K562 (cell line): ENCODE results near the gene TNIK. TPM values are rescaled to one million over a fixed set of nuclear protein-coding genes. Genes with fewer than 3 reads are reported as not detected.

Experiments
- HNRNPUL1 ChIP-seq: fragments of 200-400 bp; formaldehyde crosslinking; IDR thresholded peaks from 2 replicates; pipeline ENCODE4 v1.6.1; 2017; ENCODE audit warnings: low read length
- POLR2AphosphoS2 ChIP-seq: IDR thresholded peaks from 2 replicates; pipeline ENCODE4 v1.6.1; 2012; ENCODE audit warnings: low read length, improper control_type of control experiment
- POLR3G ChIP-seq: IDR thresholded peaks from 2 replicates; pipeline ENCODE4 v1.6.1; 2011; ENCODE audit not compliant: insufficient read length, insufficient replicate concordance; ENCODE audit errors: extremely low read depth
- ZBTB49 ChIP-seq: sonication (generic); formaldehyde crosslinking; IDR thresholded peaks from 2 replicates; pipeline ENCODE4 v1.8.0; 2022; ENCODE audit warnings: missing genetic modification reagents, mild to moderate bottlenecking, borderline replicate concordance
- ZBTB7A ChIP-seq: IDR thresholded peaks from 2 replicates; pipeline ENCODE4 v1.6.1; 2011; ENCODE audit warnings: low read depth, mild to moderate bottlenecking, low read length, moderate library complexity, borderline replicate concordance; ENCODE audit not compliant: control insufficient read depth
- ZNF79 ChIP-seq: fragments of 250-450 bp; sonication (Bioruptor Pico); IDR thresholded peaks from 2 replicates; pipeline ENCODE4 v1.4.0; 2020; ENCODE audit warnings: low read depth, mild to moderate bottlenecking, moderate library complexity
- polyA plus RNA-seq, 8 experiments: library from polyadenylated mRNA; depleted of rRNA in 4 of 8; stranded (reverse) in 5 of 8; unstranded in 3 of 8; fragments of >200 nt; fragmentation: Nextera tagmentation in 2 of 8; fragmentation: Illumina TruSeq in 1 of 8; extraction: Ambion mirVana in 2 of 8; extraction: Trizol in 1 of 8; gene quantifications; 2 replicates each; pipeline versions ENCODE4 v1.2.1 to v1.2.3, GENCODE V29; 2011 to 2014; ENCODE audit warnings: inconsistent platforms in 1 of 8, missing spikeins in 1 of 8
- total RNA-seq, 7 experiments: library from RNA; depleted of rRNA in 6 of 7; stranded (reverse); fragments of >200 nt in 6 of 7; fragmentation: Illumina TruSeq in 2 of 7; extraction: Trizol in 2 of 7; gene quantifications; 2 replicates each; pipeline versions ENCODE4 v1.2.1 to v1.2.3, GENCODE V29; 2011 to 2021; ENCODE audit warnings: low replicate concordance in 1 of 7
- TF ChIP-seq, protein P1 (sequence below): fragments of 250-450 bp; sonication (Bioruptor Pico); IDR thresholded peaks from 2 replicates; pipeline ENCODE4 v1.4.0; 2020
- TF ChIP-seq, protein P2 (sequence below), 2 experiments: fragments of 450-650 bp in 1 of 2; sonication (generic) in 1 of 2; formaldehyde crosslinking; conservative IDR thresholded peaks; 2 replicates each; pipeline versions ENCODE4 v1.4.0 to v1.8.1; 2020 to 2022; ENCODE audit warnings: mild to moderate bottlenecking in 1 of 2, missing genetic modification reagents in 1 of 2

Gene TNIK
- total and polyA plus RNA-seq, 9 of the 15 experiments (the other 6 are each of a cell fraction or from before 2014, with no cell fraction given): 6.6 to 39.0 (median 24.7) TPM

DNA sequence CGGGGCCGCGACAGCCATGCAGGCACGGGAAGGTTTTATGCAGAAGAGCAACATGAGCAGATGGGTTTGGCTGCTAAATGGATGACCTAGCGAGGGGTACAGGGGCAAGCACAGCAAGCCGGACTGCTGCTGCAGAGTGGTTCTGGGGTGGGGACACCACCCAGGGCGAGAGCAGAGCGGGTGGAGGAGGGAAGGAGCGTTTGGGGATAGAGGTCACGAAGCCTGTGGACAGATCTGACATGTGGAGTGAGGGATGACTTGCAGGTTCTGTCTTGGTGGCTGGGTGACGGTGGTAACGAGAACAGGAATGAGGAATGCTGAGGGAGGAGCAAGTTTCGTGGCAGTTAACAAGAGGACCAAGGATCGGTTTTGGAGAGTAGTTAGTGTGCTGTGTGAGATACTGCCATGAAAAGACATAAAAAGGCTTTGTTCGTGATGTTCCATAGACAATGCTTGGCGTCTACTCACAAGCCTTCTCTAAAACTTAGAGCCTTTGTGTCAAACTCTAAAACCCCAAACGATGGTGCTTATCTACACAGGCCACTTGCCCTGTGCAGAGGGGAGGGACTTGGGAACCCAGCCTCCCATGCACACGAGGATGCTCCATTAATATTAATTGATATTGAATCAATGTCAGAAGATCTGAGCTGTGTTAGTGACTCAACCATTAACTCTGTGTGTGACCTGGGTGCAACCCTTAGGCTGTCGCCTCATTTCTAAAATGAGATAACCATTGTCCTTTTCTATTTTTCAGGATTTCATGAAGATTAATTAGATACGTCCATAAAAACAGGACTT lies 301.0 kb downstream of the TNIK start (continued):
- TF ChIP-seq ZBTB7A (no peak), ZBTB49 (CRISPR knock-in tag) (no peak), ZNF79 (no peak), POLR2AphosphoS2 (0 out of 2 replicates have a peak, but pooled peaks have one; percentile 34), HNRNPUL1 (no peak), POLR3G (no peak)
- TF ChIP-seq, protein P1, sequence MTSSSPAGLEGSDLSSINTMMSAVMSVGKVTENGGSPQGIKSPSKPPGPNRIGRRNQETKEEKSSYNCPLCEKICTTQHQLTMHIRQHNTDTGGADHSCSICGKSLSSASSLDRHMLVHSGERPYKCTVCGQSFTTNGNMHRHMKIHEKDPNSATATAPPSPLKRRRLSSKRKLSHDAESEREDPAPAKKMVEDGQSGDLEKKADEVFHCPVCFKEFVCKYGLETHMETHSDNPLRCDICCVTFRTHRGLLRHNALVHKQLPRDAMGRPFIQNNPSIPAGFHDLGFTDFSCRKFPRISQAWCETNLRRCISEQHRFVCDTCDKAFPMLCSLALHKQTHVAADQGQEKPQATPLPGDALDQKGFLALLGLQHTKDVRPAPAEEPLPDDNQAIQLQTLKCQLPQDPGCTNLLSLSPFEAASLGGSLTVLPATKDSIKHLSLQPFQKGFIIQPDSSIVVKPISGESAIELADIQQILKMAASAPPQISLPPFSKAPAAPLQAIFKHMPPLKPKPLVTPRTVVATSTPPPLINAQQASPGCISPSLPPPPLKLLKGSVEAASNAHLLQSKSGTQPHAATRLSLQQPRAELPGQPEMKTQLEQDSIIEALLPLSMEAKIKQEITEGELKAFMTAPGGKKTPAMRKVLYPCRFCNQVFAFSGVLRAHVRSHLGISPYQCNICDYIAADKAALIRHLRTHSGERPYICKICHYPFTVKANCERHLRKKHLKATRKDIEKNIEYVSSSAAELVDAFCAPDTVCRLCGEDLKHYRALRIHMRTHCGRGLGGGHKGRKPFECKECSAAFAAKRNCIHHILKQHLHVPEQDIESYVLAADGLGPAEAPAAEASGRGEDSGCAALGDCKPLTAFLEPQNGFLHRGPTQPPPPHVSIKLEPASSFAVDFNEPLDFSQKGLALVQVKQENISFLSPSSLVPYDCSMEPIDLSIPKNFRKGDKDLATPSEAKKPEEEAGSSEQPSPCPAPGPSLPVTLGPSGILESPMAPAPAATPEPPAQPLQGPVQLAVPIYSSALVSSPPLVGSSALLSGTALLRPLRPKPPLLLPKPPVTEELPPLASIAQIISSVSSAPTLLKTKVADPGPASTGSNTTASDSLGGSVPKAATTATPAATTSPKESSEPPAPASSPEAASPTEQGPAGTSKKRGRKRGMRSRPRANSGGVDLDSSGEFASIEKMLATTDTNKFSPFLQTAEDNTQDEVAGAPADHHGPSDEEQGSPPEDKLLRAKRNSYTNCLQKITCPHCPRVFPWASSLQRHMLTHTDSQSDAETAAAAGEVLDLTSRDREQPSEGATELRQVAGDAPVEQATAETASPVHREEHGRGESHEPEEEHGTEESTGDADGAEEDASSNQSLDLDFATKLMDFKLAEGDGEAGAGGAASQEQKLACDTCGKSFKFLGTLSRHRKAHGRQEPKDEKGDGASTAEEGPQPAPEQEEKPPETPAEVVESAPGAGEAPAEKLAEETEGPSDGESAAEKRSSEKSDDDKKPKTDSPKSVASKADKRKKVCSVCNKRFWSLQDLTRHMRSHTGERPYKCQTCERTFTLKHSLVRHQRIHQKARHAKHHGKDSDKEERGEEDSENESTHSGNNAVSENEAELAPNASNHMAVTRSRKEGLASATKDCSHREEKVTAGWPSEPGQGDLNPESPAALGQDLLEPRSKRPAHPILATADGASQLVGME (CRISPR knock-in tag): no peak
- TF ChIP-seq, protein P2, sequence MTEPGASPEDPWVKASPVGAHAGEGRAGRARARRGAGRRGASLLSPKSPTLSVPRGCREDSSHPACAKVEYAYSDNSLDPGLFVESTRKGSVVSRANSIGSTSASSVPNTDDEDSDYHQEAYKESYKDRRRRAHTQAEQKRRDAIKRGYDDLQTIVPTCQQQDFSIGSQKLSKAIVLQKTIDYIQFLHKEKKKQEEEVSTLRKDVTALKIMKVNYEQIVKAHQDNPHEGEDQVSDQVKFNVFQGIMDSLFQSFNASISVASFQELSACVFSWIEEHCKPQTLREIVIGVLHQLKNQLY (CRISPR knock-in tag; conservative IDR thresholded peaks at IDR 0.05): no peak
